Astrocyte of the spinal cord (primary cell): ENCODE results near the gene SCGB1C2.

Experiments
- DNase-seq: peaks from one replicate; pipeline ENCODE4 v3.0.0; 2011; ENCODE audit warnings: low read depth, low spot score
- H3K4me3 ChIP-seq: 2 replicates; pipeline ENCODE4 v1.5.1; 2011; ENCODE audit warnings: low read depth, mild to moderate bottlenecking, low read length, moderate library complexity
- in situ Hi-C: cut with HindIII; loops from 2 replicates; pipeline ENCODE4 v1.10.0; 2017; ENCODE audit warnings: low sequenced_read_pairs
- TF ChIP-seq, protein P1 (sequence below): IDR thresholded peaks from 2 replicates; pipeline ENCODE4 v1.5.1; 2012; ENCODE audit warnings: low read depth, mild to moderate bottlenecking, low read length, inconsistent platforms

SCGB1C2 gene

DNA sequence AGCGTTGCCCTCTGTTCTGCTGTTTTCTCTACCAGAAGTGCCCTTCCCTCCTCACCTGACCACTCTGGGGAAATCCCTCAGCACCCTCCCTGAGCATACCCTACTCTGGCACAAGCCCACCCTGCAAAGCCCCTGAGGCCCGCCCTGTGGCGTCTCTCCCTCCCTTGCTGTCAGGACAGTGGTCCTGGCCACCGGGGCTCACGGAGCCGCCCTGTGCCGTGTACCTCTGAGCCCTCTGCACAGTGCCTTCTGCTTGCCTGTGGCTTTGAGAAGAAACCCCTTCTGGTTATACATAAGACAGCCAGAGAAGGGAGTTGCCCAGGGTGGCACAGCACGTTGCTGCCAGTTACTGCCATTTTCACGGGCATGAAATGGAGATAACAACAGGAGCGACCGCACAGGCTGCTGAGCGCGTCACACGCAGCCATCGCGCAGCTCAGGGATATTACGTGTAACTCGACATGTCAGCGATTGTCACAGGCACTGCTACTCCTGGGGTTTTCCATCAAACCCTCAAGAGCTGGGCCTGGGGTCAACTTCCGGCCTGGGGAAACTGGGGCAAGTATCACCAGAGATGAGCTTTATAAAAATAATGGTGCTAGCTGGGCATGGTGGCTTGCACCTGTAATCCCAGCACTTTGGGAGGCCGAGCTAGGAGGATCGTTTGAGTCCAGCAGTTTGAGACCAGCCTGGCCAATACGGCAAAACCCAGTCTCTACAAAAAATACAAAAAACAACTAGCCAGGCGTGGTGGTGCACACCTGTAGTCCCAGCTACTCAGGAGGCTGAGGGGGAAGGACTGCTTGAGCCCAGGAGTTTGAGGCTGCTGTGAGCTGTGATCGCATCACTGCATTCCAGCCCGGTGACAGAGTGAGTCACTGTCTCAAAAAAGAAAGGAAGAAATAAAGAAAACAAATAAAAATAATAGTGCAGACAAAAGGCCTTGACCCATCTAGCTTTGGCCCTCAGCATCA is 14.8 kb downstream of the SCGB1C2 start:
- in situ Hi-C loops = no loop called here
- H3K4me3 ChIP-seq = no peak overlapping the region
- TF ChIP-seq, protein P1, sequence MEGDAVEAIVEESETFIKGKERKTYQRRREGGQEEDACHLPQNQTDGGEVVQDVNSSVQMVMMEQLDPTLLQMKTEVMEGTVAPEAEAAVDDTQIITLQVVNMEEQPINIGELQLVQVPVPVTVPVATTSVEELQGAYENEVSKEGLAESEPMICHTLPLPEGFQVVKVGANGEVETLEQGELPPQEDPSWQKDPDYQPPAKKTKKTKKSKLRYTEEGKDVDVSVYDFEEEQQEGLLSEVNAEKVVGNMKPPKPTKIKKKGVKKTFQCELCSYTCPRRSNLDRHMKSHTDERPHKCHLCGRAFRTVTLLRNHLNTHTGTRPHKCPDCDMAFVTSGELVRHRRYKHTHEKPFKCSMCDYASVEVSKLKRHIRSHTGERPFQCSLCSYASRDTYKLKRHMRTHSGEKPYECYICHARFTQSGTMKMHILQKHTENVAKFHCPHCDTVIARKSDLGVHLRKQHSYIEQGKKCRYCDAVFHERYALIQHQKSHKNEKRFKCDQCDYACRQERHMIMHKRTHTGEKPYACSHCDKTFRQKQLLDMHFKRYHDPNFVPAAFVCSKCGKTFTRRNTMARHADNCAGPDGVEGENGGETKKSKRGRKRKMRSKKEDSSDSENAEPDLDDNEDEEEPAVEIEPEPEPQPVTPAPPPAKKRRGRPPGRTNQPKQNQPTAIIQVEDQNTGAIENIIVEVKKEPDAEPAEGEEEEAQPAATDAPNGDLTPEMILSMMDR = no peak
- DNase-seq = no peak

DNA sequence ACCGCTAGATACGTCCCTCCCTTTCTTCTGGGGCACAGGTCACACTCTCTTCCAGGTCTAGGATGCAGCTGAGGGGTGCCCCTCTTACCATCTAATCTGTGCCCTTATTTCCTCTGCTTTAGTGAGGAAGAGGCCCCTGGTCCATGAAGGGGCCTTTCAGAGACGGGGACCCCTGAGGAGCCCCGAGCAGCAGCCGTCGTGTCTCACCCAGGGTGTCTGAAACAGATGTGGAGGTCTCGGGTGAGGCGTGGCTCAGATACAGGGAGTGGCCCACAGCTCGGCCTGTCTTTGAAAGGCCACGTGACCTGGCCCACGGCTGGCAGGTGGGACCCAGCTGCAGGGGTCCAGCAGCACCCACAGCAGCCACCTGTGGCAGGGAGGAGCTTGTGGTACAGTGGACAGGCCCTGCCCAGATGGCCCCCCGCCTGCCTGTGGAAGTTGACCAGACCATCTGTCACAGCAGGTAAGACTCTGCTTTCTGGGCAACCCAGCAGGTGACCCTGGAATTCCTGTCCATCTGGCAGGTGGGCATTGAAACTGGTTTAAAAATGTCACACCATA is 15.6 kb downstream of the SCGB1C2 start:
- TF ChIP-seq, protein P1 = no peak
- H3K4me3 ChIP-seq = no peak overlapping the region
- DNase-seq = no peak
- in situ Hi-C loops = no loop called here

DNA sequence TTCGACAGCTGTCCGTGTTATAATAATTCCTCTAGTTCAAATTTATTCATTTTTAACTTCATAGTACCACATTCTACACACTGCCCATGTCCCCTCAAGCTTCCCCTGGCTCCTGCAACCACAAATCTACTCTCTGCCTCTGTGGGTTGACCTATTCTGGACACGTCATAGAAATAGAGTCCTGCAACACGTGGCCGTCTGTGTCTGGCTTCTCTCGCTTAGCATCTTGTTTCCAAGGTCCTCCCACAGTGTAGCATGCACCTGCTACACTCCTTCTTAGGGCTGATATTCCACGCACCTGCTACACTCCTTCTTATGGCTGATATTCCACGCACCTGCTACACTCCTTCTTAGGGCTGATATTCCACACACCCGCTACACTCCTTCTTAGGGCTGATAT is 16.5 kb downstream of the SCGB1C2 start:
- no peak overlapping the region for H3K4me3 ChIP-seq
- in situ Hi-C loops = no loop called here
- DNase-seq = no peak
- TF ChIP-seq, protein P1 = no peak

DNA sequence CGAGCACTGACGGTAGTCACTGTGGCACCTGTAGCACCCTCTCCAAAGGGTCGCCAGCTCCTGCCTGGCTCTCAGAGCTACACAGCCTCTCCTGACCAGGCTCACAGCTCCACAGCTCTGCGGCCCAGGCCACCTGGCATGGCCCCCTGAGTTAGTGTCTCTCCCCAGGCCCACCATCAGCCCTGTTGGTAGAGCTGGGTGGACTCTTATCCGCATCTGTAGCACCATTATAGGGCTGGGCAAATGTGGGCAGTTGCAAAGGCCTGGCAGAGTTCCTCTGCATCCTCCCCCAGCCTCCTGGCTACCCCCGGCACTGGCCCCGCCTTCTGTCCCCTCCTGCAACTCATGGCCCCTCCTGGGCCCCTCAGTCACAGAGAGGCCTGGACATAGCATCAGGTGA is 18.2 kb downstream of the SCGB1C2 start:
- DNase-seq = no peak
- in situ Hi-C loops = no loop called here
- TF ChIP-seq, protein P1 = no peak
- no peak overlapping the region for H3K4me3 ChIP-seq

DNA sequence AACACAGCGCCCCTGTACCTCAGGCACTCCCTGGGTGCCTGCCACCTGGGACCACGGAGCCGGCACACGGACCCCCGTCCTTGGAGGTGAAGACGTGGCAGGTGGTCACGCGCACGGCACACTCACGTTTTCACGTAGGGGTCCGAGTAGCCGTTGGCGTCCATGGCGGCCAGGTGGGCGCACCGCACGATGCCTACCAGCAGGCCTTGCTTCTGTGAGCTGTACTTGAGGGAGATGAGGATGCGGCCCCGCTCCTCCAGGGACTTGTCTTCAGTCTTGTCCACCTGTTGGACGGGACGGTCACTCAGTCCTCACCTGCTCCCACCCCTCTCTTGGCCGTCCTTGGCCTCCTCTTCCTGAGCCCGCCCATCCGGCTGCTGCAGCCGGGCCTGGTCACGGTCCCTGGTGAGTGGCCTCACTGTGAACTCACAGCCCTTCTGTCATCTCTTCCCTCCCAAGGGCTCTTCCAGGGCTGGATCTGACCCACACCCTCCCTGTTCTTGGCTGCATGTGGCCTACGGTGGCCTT is 18.8 kb downstream of the SCGB1C2 start:
- in situ Hi-C loops = no loop called here
- no peak for DNase-seq
- no peak overlapping the region for H3K4me3 ChIP-seq
- TF ChIP-seq, protein P1 = no peak

DNA sequence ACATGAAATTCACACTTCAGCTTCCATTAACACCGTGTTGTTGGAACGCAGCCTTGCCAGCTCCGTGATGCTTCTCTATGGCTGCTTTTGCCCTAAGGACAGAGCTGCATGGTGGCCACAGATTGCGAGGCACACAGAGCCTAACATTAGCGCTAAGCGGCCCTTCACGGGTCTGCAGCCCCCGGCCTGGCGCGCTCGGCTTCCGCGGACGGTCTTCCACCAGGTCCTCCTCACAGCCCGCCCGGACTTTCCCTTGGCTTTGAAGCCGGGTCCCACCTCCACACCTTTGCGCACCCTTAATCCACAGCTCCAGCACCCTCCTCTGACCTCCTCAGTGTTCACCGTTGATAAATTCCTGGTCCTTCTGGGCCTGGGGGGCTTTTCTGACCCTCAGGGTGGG is 19.6 kb downstream of the SCGB1C2 start:
- no peak overlapping the region for H3K4me3 ChIP-seq
- in situ Hi-C loops = no loop called here
- TF ChIP-seq, protein P1 = no peak
- DNase-seq = no peak
